ENCODE data around the gene ONECUT3.

DNA sequence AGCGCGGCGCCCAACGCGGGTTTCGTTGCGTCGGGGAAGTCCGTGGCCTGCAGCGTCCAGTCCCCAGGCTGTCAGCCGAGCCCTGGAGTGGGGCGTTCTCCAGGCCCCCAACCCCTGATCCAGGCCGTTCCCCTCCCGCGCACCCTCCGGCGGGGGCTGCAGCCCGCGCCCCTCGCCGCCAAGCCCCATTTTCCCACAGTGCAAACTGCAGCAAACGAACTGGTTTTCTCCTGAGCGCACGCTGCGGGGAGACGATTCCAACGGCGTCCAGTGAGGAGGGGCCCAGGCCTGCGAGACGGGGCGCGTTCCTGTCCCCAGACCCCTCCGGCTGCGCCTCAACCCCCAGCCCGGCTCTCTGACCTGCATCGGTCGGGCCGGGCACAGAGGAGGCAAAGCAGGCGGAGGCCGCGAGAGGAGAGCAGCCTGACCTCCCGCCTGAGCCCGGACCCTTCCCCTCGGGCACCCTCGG, 4.4 kb upstream of the ONECUT3 start:
- TF ChIP-seq, protein P1, sequence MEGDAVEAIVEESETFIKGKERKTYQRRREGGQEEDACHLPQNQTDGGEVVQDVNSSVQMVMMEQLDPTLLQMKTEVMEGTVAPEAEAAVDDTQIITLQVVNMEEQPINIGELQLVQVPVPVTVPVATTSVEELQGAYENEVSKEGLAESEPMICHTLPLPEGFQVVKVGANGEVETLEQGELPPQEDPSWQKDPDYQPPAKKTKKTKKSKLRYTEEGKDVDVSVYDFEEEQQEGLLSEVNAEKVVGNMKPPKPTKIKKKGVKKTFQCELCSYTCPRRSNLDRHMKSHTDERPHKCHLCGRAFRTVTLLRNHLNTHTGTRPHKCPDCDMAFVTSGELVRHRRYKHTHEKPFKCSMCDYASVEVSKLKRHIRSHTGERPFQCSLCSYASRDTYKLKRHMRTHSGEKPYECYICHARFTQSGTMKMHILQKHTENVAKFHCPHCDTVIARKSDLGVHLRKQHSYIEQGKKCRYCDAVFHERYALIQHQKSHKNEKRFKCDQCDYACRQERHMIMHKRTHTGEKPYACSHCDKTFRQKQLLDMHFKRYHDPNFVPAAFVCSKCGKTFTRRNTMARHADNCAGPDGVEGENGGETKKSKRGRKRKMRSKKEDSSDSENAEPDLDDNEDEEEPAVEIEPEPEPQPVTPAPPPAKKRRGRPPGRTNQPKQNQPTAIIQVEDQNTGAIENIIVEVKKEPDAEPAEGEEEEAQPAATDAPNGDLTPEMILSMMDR (IDR thresholded peaks at IDR 0.05; ENCODE audit: low read depth, low read length): no peak
- TF ChIP-seq EZH2phosphoT487 (IDR thresholded peaks at IDR 0.05; ENCODE audit: low read depth): no peak
